HepG2 (cell line): ENCODE data around the gene IKZF3. TPM values are rescaled to one million over a fixed set of nuclear protein-coding genes. Genes with fewer than 3 reads are reported as not detected.

ENCODE experiments used
- ARID3A ChIP-seq: IDR thresholded peaks from 2 replicates; pipeline ENCODE4 v1.6.1; 2012; ENCODE audit warnings: low read depth, low read length, improper control_type of control experiment
- ARID5B ChIP-seq: IDR thresholded peaks from 2 replicates; pipeline ENCODE4 v1.4.0; 2020; ENCODE audit warnings: mild to moderate bottlenecking, missing genetic modification reagents
- CENPBD1 ChIP-seq: sonication (generic); formaldehyde crosslinking; IDR thresholded peaks from 2 replicates; pipeline ENCODE4 v1.8.0; 2022; ENCODE audit warnings: missing genetic modification reagents, low read depth, mild to moderate bottlenecking, borderline replicate concordance
- CREB3 ChIP-seq: sonication (generic); formaldehyde crosslinking; IDR thresholded peaks from 2 replicates; pipeline ENCODE4 v1.5.0; 2020; ENCODE audit warnings: missing genetic modification reagents
- CSRNP2 ChIP-seq: sonication (generic); formaldehyde crosslinking; conservative IDR thresholded peaks from 2 replicates; pipeline ENCODE4 v1.8.0; 2022; ENCODE audit warnings: low read depth, missing genetic modification reagents
- DMTF1 ChIP-seq: sonication (generic); formaldehyde crosslinking; IDR thresholded peaks from 2 replicates; pipeline ENCODE4 v1.4.0; 2020; ENCODE audit warnings: mild to moderate bottlenecking, missing genetic modification reagents
- HNF4A ChIP-seq: sonication (generic); formaldehyde crosslinking; IDR thresholded peaks from 2 replicates; pipeline ENCODE4 v1.4.0; 2020; ENCODE audit warnings: missing genetic modification reagents
- MED13 ChIP-seq: sonication (generic); formaldehyde crosslinking; IDR thresholded peaks from 2 replicates; pipeline ENCODE4 v1.5.0; 2020; ENCODE audit warnings: missing genetic modification reagents
- NAIF1 ChIP-seq: sonication (generic); formaldehyde crosslinking; IDR thresholded peaks from 2 replicates; pipeline ENCODE4 v1.5.0; 2020; ENCODE audit warnings: mild to moderate bottlenecking, missing genetic modification reagents, borderline replicate concordance
- RFX3 ChIP-seq: IDR thresholded peaks from 2 replicates; pipeline ENCODE4 v1.6.1; 2016; ENCODE audit warnings: missing biosample characterization, missing genetic modification reagents
- SP1 ChIP-seq, 2 experiments: fragments of 450-650 bp in 1 of 2; sonication (generic) in 1 of 2; formaldehyde crosslinking in 1 of 2; IDR thresholded peaks; 2 replicates each; pipeline versions ENCODE4 v1.4.0 to v1.6.1; 2016 to 2020; ENCODE audit warnings: missing genetic modification reagents in 1 of 2
- SRF ChIP-seq: IDR thresholded peaks from 2 replicates; pipeline ENCODE4 v1.6.1; 2011; ENCODE audit warnings: mild to moderate bottlenecking, low read depth, low read length, moderate library complexity
- ZNF569 ChIP-seq: sonication (generic); formaldehyde crosslinking; IDR thresholded peaks from 2 replicates; pipeline ENCODE4 v1.5.0; 2020; ENCODE audit warnings: mild to moderate bottlenecking, missing genetic modification reagents, moderate library complexity, borderline replicate concordance
- ZNF652 ChIP-seq: IDR thresholded peaks from 2 replicates; pipeline ENCODE4 v1.6.1; 2016; ENCODE audit warnings: low read depth, borderline replicate concordance
- ZNF672 ChIP-seq: sonication (generic); formaldehyde crosslinking; IDR thresholded peaks from 2 replicates; pipeline ENCODE4 v1.8.1; 2022; ENCODE audit warnings: missing genetic modification reagents
- ZNF761 ChIP-seq: sonication (generic); formaldehyde crosslinking; conservative IDR thresholded peaks from 2 replicates; pipeline ENCODE4 v1.4.0; 2020; ENCODE audit warnings: mild to moderate bottlenecking, missing genetic modification reagents
- polyA plus RNA-seq, 8 experiments: library from polyadenylated mRNA; depleted of rRNA in 3 of 8; stranded (reverse) in 7 of 8; unstranded in 1 of 8; fragments of >200 nt; fragmentation: Illumina TruSeq in 4 of 8; extraction: Trizol in 4 of 8; gene quantifications; 2 replicates each; pipeline versions ENCODE4 v1.2.1 to v1.2.3, GENCODE V29; 2011 to 2016; ENCODE audit warnings: low read depth in 4 of 8, missing spikeins in 1 of 8, mixed read lengths in 1 of 8; ENCODE audit not compliant: insufficient read depth in 1 of 8
- total RNA-seq, 5 experiments: library from RNA; depleted of rRNA; stranded (reverse); fragments of >200 nt; fragmentation: Illumina TruSeq; extraction: Trizol; gene quantifications; 2 replicates each; pipeline ENCODE4 v1.2.3, GENCODE V29; 2016; ENCODE audit warnings: low read depth in 1 of 5

The IKZF3 gene
- total and polyA plus RNA-seq, 2 of the 13 experiments (the other 11 are each of a cell fraction or from before 2014, with no cell fraction given), result not detected

- TF ChIP-seq ARID5B, result peak; percentile 88
- TF ChIP-seq ZNF761 (CRISPR knock-in tag), result peak; percentile 94; the same call in 1 of the 2 replicates
- no peak; the same call in 1 of the 2 replicates for TF ChIP-seq CSRNP2
- peak; percentile 68; the same call in 1 of the 2 replicates for TF ChIP-seq NAIF1 (CRISPR knock-in tag)
- TF ChIP-seq SP1 (IDR thresholded peaks at IDR 0.05), result no peak
- no peak for TF ChIP-seq SP1 (CRISPR knock-in tag; IDR thresholded peaks at IDR 0.05)
- no peak for TF ChIP-seq SRF
- 0 out of 2 replicates have a peak, but pooled peaks have one; percentile 51 for TF ChIP-seq MED13
- peak; percentile 96 for TF ChIP-seq CREB3 (CRISPR knock-in tag)
- peak; percentile 69; the same call in 1 of the 2 replicates for TF ChIP-seq ZNF672
- TF ChIP-seq CENPBD1 (CRISPR knock-in tag), result peak; percentile 96; the same call in 1 of the 2 replicates
- peak; percentile 73; the same call in 1 of the 2 replicates for TF ChIP-seq DMTF1 (CRISPR knock-in tag)
- 0 out of 2 replicates have a peak, but pooled peaks have one; percentile 20 for TF ChIP-seq HNF4A (CRISPR knock-in tag)
- TF ChIP-seq RFX3 (CRISPR knock-in tag), result no peak
- no peak for TF ChIP-seq ZNF652 (CRISPR knock-in tag)
- no peak; the same call in 1 of the 2 replicates for TF ChIP-seq ZNF569 (CRISPR knock-in tag)
- TF ChIP-seq ARID3A, result no peak
Observed at GRCh38 chr17:39863918-39864746, at the start of gene IKZF3 (continued).
